GM19438 (cell line): ENCODE data around the gene GLCCI1.
A peak's percentile ranks its signal among the peaks of the same experiment; 100 is the strongest.

Experiments used
- ATAC-seq: cut with Tn5 transposase; IDR thresholded peaks from one replicate; pipeline ENCODE4 v1.9.1; 2021; ENCODE audit warnings: low read depth; ENCODE audit not compliant: unreplicated experiment

The GLCCI1 gene

DNA sequence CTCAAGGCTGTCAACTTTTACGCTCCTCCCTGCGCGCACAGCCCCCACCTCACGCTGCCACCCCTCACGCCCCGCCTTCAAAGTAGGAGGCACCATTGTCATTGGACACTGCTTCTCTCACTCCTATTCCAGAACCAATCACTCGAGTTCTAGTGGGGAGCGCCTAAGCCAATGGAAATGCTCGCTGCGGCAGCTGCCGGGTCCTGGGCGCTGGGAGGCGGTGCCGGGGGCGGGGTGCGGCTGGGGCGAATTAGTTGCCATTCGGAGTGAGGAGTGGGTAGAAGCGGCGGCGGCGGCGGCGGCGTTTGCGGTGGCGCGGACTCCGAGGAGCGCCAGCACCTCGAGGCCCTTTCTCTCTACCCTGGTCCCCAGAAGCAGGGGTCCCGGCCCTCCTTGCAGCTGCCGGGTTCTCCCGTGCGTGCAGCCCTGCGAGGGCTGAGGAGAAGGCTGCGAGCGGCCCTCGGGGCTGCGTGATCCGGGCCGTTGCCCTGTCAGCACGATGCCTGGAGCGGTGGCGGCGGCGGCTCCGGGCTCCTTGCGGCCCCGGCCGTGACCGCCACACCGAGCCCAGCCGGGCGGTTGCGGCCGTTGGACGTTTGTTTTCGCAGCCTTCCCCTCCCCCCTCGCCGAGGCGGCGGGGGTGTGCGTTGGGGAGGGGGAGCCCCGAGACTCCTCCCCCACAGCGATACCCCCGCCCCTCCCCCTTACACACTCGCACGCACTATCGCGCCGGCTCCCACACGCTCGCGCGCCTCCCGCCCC is at the start of gene GLCCI1:
TSS of gene GLCCI1 (plus strand) at position 253 of the 762 bp plus-strand sequence. CDS start 555 bp downstream, outside the sequence.
- ATAC-seq: peak; percentile 77

- no peak for ATAC-seq
Measured at GRCh38 chr7:7919449-7919945, 49.1 kb upstream of the GLCCI1 start.

DNA sequence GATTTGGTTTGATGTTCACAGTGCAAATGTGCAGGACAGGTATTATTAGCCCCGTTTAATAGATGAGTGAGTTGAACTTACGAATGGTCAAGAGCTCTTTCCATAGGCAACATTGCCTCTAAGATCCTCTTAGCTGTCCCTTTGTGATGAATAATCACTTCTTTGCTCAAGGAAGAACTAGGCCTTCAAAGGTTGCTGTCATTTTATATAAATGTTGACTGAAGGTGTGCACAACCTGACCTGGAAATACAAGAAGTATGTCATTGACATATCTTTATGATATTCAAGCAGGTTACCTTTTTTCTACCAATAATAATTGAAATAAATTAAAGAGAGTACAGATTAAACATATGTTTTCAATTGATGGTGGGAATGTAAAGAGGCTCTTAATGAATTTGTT is 48.5 kb upstream of the GLCCI1 start:
- no peak for ATAC-seq

DNA sequence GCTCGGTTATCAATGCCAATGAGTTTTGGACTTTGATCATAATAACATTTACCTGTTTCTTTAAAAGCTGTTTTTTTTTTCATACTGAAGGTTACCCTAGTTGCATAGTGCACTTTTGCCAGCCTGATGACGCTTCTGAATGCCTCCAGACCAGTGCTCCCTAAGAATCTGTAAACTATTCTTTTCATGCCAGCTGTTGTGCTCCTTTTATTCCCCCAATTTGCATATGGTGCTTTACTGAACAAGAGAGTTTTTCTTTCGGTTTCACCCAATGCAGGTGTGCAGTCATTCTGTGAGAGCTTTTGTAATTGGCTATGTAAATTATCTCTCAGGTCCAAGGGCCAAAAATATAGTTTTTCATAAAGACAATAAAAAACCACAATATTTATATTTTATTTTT is 48.1 kb upstream of the GLCCI1 start:
- peak; percentile 96 for ATAC-seq

- no peak for ATAC-seq
Measured at GRCh38 chr7:7921830-7922229, 46.8 kb upstream of the GLCCI1 start.

GRCh38 chr7:7922684-7923385 is 45.8 kb upstream of the GLCCI1 start:
- no peak for ATAC-seq

DNA sequence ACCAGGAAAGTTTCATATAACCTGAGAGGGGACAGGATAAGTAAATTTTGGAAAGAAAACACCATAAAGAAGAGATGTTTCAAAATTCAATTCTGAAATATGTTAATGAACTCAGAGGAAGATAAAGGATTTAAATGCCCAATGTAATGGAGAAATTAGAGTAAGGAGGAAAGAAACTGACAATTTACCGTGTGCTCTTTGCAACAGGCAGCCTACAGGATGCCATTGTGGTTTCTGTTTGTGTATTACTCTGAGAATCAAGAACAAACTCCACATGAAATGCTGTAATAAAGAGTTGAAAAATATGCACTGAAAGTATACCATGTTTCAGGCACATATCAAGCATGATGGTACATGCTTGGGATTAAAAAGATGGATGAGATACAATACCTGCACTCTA is 44.8 kb upstream of the GLCCI1 start:
- no peak for ATAC-seq

DNA sequence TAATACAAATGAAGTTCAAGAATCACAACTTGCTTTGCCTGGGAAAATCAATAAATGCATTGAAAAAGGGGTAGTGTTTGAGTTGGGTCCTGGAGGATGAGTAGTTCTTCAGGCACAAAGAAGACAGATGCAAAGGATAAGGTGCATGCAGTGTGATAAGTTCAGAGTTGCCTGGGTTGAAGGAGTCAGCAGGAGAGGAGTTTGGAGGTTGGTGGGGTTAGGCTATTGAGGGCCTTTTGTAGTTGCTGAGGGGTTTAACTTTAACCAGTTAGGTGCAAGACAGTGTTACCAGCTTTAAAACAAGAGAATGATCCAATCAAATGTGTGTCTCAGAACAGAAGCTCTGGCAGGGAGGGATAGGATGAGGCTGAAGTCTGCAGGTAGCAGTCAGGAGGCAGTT is 44.3 kb upstream of the GLCCI1 start:
- ATAC-seq: no peak

GRCh38 chr7:7931626-7932025 is 37.0 kb upstream of the GLCCI1 start:
- ATAC-seq: no peak

GRCh38 chr7:7932553-7932952 is 36.0 kb upstream of the GLCCI1 start:
- no peak for ATAC-seq

- no peak for ATAC-seq
Measured at GRCh38 chr7:7933915-7934526, 34.6 kb upstream of the GLCCI1 start.

GRCh38 chr7:7934945-7935344 is 33.7 kb upstream of the GLCCI1 start:
- ATAC-seq: no peak

DNA sequence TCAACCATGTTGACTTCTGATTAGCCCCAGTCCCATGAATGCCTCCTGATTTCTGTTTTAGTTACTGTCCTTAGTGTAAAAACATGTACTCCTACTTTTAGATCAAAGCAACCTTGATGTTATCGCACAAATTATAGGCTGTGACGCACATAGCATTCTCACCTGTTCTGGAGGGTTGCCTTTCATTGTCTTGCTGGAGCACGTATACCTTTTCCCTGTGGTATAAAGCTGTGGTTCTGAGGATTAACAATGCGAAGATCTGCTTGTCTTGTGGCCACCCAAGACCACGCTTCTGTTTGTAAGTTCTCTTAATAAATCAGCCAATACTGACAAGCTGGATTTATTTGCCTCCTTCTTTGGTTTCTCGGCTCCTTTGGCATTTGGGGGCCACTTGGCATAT is 30.1 kb upstream of the GLCCI1 start:
- no peak for ATAC-seq

GRCh38 chr7:7943951-7944350 is 24.6 kb upstream of the GLCCI1 start:
- no peak for ATAC-seq

- peak; percentile 94 for ATAC-seq
Measured at GRCh38 chr7:7944619-7945282, 23.8 kb upstream of the GLCCI1 start.

DNA sequence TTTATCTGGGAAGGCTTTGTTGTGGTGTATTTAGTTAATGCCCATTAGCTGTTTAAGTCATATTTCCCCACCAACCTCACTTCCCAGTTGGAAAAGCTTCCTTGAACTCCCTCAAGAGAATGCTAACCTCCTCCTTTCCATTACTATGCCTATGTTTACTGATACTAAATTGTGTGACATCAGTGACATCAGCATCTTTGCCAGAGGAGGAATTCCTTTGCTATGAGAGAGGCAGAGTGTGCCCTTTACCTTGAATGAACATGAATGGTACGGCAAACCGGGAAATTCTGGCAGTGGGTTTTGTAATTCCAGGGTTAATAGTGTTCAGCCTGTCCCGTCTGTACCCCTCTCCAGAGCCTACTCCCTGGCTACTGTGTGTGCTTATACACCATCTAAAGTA is 22.1 kb upstream of the GLCCI1 start:
- ATAC-seq: no peak

GRCh38 chr7:7948232-7948631 is 20.4 kb upstream of the GLCCI1 start:
- no peak for ATAC-seq

- no peak for ATAC-seq
Measured at GRCh38 chr7:7953806-7954205, 14.8 kb upstream of the GLCCI1 start.

DNA sequence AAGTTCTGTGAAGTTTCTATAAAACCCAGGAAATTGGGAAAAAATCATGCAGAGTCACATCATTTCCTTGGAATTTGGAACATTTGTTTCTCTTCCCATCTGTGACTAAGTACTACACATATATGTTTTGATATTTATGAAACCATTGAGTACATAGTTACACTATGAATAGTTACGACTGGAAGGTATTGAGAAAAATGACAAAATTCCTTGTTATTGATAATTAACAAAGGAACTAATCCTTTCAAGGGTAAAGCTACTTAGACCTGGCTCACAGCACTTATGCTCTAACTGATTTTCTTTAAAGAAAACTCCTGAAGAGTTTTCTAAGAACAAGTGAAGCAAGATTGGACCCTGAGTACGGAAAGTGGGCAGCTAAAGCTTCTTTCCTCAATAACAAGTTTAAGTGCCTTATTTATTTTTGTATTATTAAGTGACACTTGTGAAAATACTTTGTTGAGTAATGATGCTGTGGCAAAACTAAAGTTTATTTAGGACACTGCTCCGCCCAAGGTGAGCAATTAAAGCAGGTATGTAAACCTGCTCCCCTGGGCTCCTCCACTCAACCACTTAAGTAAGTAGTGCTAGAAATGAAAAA is 12.0 kb upstream of the GLCCI1 start:
- ATAC-seq: no peak

DNA sequence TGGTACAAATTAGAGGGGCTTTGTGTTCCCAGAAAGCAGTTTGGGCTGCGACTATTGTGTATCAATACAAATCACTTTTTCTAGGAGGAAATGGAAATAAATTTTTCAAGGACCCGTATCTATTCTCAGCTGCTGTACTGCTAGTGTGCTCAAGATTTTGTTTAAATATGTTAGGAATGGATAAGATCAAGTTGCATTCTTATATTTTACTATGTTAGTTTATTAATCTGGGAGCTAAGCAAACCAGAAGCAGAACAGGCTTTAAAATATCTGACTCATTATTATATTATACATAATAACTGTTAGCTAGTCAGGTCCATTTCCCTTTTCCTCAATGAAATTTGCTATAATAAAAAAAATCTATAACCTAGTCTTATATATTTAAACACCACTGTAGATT is 11.1 kb upstream of the GLCCI1 start:
- ATAC-seq: no peak
